Right lobe of liver (tissue), 6 donors: ENCODE data around the gene TGM3. TPM values are rescaled to one million over a fixed set of nuclear protein-coding genes. Genes with fewer than 3 reads are reported as not detected.

Source experiments
- ATAC-seq, 4 donors: fragments of 200-7000 bp; cut with Tn5 transposase; one replicate each; pipeline ENCODE4 v1.9.1; 2020; ENCODE audit warnings: mild to moderate bottlenecking in 4 of 4, moderate library complexity in 4 of 4
- DNase-seq, 3 donors: peaks; one replicate each; pipeline ENCODE4 v3.0.0-alpha.2; 2020
- H3K27ac ChIP-seq, 3 donors: fragments of 200-600 bp; one replicate each; pipeline ENCODE4 v1.8.0; 2022
- H3K27me3 ChIP-seq, 2 donors: fragments of 200-600 bp; one replicate each; pipeline ENCODE4 v1.8.0; 2022
- H3K36me3 ChIP-seq, 4 donors: fragments of 200-600 bp; sonication (generic) in 1 of 4; one replicate each; pipeline versions ENCODE4 v1.5.1 to v1.8.0; 2017 to 2022; ENCODE audit warnings: control low read depth in 1 of 4
- H3K4me1 ChIP-seq, 4 donors: fragments of 200-600 bp; sonication (generic) in 1 of 4; one replicate each; pipeline versions ENCODE4 v1.5.1 to v1.8.0; 2017 to 2022; ENCODE audit warnings: control low read depth in 1 of 4
- H3K4me3 ChIP-seq, 3 donors: fragments of 200-600 bp; one replicate each; pipeline ENCODE4 v1.8.0; 2022
- H3K9me3 ChIP-seq, 4 donors: fragments of 200-600 bp; sonication (generic) in 1 of 4; one replicate each; pipeline versions ENCODE4 v1.5.1 to v1.8.0; 2017 to 2022; ENCODE audit warnings: control low read depth in 1 of 4
- CTCF ChIP-seq, 4 donors: fragments of 200-600 bp in 3 of 4; fragments of 450-650 bp in 1 of 4; IDR thresholded peaks; one replicate each; pipeline versions ENCODE4 v1.5.1 to v1.8.0; 2016 to 2022; ENCODE audit warnings: antibody characterized with exemption in 4 of 4, mild to moderate bottlenecking in 2 of 4
- POLR2A ChIP-seq: fragments of 450-650 bp; IDR thresholded peaks from one replicate; pipeline ENCODE4 v1.6.1; 2017; ENCODE audit warnings: antibody characterized with exemption, mild to moderate bottlenecking
- WGBS: methylation state at CpG from one replicate; pipeline ENCODE4 v1.1.6; 2018; ENCODE audit warnings: low coverage, low lambda C conversion rate; ENCODE audit not compliant: insufficient coverage; ENCODE audit errors: missing lambda C conversion rate; 5-methylcytosine and 5-hydroxymethylcytosine counted together
- intact Hi-C, 2 donors: fragments of 100-400 bp; cut with DNase I; formaldehyde crosslinking; loops; one replicate each; pipeline versions ENCODE4 v1.11.2 to v1.14.1; 2022
- total RNA-seq, 6 experiments: library from RNA; depleted of rRNA in 2 of 6; stranded (reverse); fragments of >200 nt in 2 of 6; fragmentation: NEBNext Ultra II Directional in 3 of 6; extraction: Animal tissue kit (Norgen Biotek cat#: 25700) in 3 of 6; gene quantifications; one replicate each; pipeline versions ENCODE4 v1.1.0 to v1.2.4, GENCODE V29; 2016 to 2023
- donor health status: DM: no; HTN: yes; CAD: no.
- donor health status: DM: no; HTN: no; CAD: no.
- donor health status: DM: no; HTN: no; CAD: no.
- donor health status: DM: no; HTN: yes; CAD: no.
- donor health status: DM: no; HTN: yes; CAD: no.

Gene TGM3
- total RNA-seq, 6 experiments from 2014 or later = 0.15 to 3.0 (median 0.30) TPM; not detected in 2

- H3K9me3 ChIP-seq = no peaks in the 10 kb centered on the region
- H3K4me1 ChIP-seq = peaks cover 0 to 20% (median 9%) of the 10 kb centered on the region in 4 donors
- DNase-seq (no peak), ATAC-seq (peak in 2 of 4 donors; percentile 28 to 35)
- 67% methylated on average over 1 of the region's 6 CpGs for WGBS
- intact Hi-C loops = no loop called here
- no peak overlapping the region for H3K4me3 ChIP-seq
- no peaks in the 10 kb centered on the region for H3K27me3 ChIP-seq
- TF ChIP-seq POLR2A (no peak), CTCF (IDR thresholded peaks at IDR 0.05) (no peak)
- no peak overlapping the region for H3K27ac ChIP-seq
- no peaks in the 10 kb centered on the region for H3K36me3 ChIP-seq
Observed at GRCh38 chr20:2280082-2280481, 15.7 kb upstream of the TGM3 start.

DNA sequence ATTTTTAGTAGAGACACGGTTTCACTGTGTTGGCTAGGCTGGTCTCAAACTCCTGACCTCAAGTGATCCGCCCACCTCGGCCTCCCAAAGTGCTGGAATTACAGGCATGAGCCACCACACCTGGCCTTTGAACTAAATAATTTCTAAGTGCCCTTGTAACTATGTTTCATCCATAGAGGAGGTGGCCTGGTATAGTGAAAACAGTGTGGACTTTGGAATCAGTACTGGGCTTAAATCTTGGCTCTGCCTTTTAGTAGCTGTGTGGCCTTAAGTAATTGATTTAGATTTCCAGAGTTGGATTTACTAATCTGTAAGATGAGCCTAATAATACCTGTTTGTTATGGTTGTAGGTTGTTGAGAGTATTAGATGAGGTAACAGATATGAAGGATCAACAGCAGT is 14.2 kb upstream of the TGM3 start:
- intact Hi-C loops = no loop called here
- WGBS = 79% methylated on average over 3 of the region's 3 CpGs
- no peak for DNase-seq
- Histone ChIP-seq H3K27ac (no peak overlapping the region), H3K4me1 (peaks cover 0 to 7% (median 3%) of the 10 kb centered on the region in 4 donors), H3K27me3 (no peaks in the 10 kb centered on the region), H3K36me3 (no peaks in the 10 kb centered on the region), H3K9me3 (no peaks in the 10 kb centered on the region), H3K4me3 (no peak overlapping the region)
- peak in 2 of 4 donors; percentile 53 to 58 for ATAC-seq
- TF ChIP-seq CTCF (IDR thresholded peaks at IDR 0.05) = no peak
- no peak for TF ChIP-seq POLR2A

GRCh38 chr20:2282181-2282580 is 13.6 kb upstream of the TGM3 start:
- Histone ChIP-seq H3K4me3 (no peak overlapping the region), H3K27ac (no peak overlapping the region), H3K9me3 (no peaks in the 10 kb centered on the region), H3K4me1 (peaks cover 0 to 5% (median 2%) of the 10 kb centered on the region in 4 donors), H3K36me3 (no peaks in the 10 kb centered on the region), H3K27me3 (no peaks in the 10 kb centered on the region)
- DNase-seq (peak in 1 of 3 donors; percentile 28), ATAC-seq (no peak)
- TF ChIP-seq POLR2A (no peak), CTCF (IDR thresholded peaks at IDR 0.05) (no peak)
- intact Hi-C loops = no loop called here
- 100% methylated on average over 2 of the region's 5 CpGs for WGBS

- Histone ChIP-seq H3K36me3 (no peaks in the 10 kb centered on the region), H3K27ac (no peak overlapping the region), H3K27me3 (no peaks in the 10 kb centered on the region), H3K4me3 (no peak overlapping the region), H3K9me3 (no peaks in the 10 kb centered on the region), H3K4me1 (peaks cover 0 to 7% (median 2%) of the 10 kb centered on the region in 4 donors)
- WGBS = 83% methylated on average over 4 of the region's 4 CpGs
- ATAC-seq = peak in 1 of 4 donors; percentile 64
- no peak for TF ChIP-seq POLR2A
- no peak for TF ChIP-seq CTCF (IDR thresholded peaks at IDR 0.05)
- intact Hi-C loops = no loop called here
- DNase-seq = no peak
Observed at GRCh38 chr20:2283706-2284423, 11.9 kb upstream of the TGM3 start.
